Activated CD4-positive, alpha-beta T cell treated with anti-CD3 and anti-CD28 coated beads, Interleukin-2, amount 10 ng/mL, durations not matched to agents 7 days and 5 days (primary cell): ENCODE measurements around the gene RIPK1. TPM values are rescaled to one million over a fixed set of nuclear protein-coding genes. Genes with fewer than 3 reads are reported as not detected.
"Not testable (repeated sequence)": the region's sequence is repeated elsewhere in the genome, so short reads cannot be mapped to it uniquely, and the experiment has no call there.

ENCODE experiments used
- CTCF ChIA-PET: fragments of 350-600 bp; sonication (Branson Sonifier 250); formaldehyde crosslinking; loops from one replicate; lab custom pipeline; 2021; ENCODE audit warnings: antibody characterized with exemption; lab: Charles Lee
- POLR2A ChIA-PET: fragments of 350-600 bp; sonication (Branson Sonifier 250); formaldehyde crosslinking; loops from one replicate; lab custom pipeline; 2021; ENCODE audit warnings: antibody characterized with exemption; lab: Charles Lee
- DNase-seq: peaks from one replicate; pipeline ENCODE4 v3.0.0-alpha.2; 2020
- H3K27ac Mint-ChIP-seq: one replicate; pipeline ENCODE4 v1.8.0; 2021; ENCODE audit warnings: mild to moderate bottlenecking, moderate library complexity, mixed read lengths
- H3K27me3 Mint-ChIP-seq: one replicate; pipeline ENCODE4 v1.8.0; 2021; ENCODE audit warnings: mixed read lengths
- H3K36me3 Mint-ChIP-seq: one replicate; pipeline ENCODE4 v1.8.0; 2021; ENCODE audit warnings: low read depth, mixed read lengths
- H3K4me1 Mint-ChIP-seq: one replicate; pipeline ENCODE4 v1.8.0; 2021; ENCODE audit warnings: mixed read lengths
- H3K4me3 Mint-ChIP-seq: one replicate; pipeline ENCODE4 v1.8.0; 2021; ENCODE audit warnings: mild to moderate bottlenecking, moderate library complexity, mixed read lengths
- H3K9me3 Mint-ChIP-seq: one replicate; pipeline ENCODE4 v1.8.0; 2021; ENCODE audit warnings: mixed read lengths
- total RNA-seq, 2 experiments: library from RNA; stranded (reverse); gene quantifications; one replicate each; pipeline ENCODE4 v1.2.3, GENCODE V29; 2021

The RIPK1 gene
- total RNA-seq, 2 experiments from 2014 or later = 35.8 to 38.9 TPM

GRCh38 chr6:3072798-3073197, 4.5 kb downstream of the RIPK1 start:
- H3K27ac Mint-ChIP-seq = no peak overlapping the region
- peaks cover 68% of the 10 kb centered on the region for H3K4me1 Mint-ChIP-seq
- peaks cover 59% of the 10 kb centered on the region for H3K36me3 Mint-ChIP-seq
- no peaks in the 10 kb centered on the region for H3K9me3 Mint-ChIP-seq
- H3K4me3 Mint-ChIP-seq = no peak overlapping the region
- no peak for DNase-seq
- ChIA-PET CTCF (interaction anchor here (1.5 kb wide), 1 partner anchor 17 kb away, joined by 4 read pairs; no protein-coding TSS in a partner anchor), POLR2A (no interaction called here)
- H3K27me3 Mint-ChIP-seq = no peaks in the 10 kb centered on the region

GRCh38 chr6:3073382-3073781, 5.1 kb downstream of the RIPK1 start:
- peaks cover 66% of the 10 kb centered on the region for H3K4me1 Mint-ChIP-seq
- no peak overlapping the region for H3K27ac Mint-ChIP-seq
- H3K27me3 Mint-ChIP-seq = no peaks in the 10 kb centered on the region
- no peaks in the 10 kb centered on the region for H3K9me3 Mint-ChIP-seq
- ChIA-PET CTCF (interaction anchor here (1.5 to 2.3 kb wide), 2 partner anchors 16 to 308 kb away, joined by 4 to 6 read pairs; partner anchors contain the start of gene WRNIP1), POLR2A (no interaction called here)
- H3K36me3 Mint-ChIP-seq = peaks cover 61% of the 10 kb centered on the region
- no peak overlapping the region for H3K4me3 Mint-ChIP-seq
- DNase-seq = no peak

DNA sequence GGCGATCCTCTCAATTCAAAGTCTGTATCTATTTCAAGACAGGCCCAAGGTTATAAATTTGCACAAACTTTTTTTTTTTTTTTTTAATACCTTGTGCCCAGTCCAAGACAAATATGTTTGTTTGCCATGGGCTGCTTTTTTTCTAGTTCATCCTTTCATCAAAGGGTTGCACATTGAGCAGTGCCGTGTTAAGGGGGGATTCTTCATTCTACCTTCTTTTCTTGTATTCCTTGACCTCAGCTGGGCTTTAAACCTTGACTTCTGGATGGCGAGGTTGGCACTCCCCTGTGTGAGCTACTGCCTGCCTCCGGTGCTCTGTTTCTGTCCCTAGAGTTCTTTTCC, 7.4 kb downstream of the RIPK1 start:
- ChIA-PET CTCF (interaction anchor here (0.6 to 2.3 kb wide), 5 partner anchors 28 to 1347 kb away, joined by 3 to 6 read pairs (median 3); partner anchors contain the start of genes NQO2 and WRNIP1), POLR2A (no interaction called here)
- Mint-ChIP-seq H3K4me3 (peak overlapping the region; percentile 59), H3K27me3 (no peaks in the 10 kb centered on the region), H3K4me1 (peaks cover 52% of the 10 kb centered on the region), H3K36me3 (peaks cover 59% of the 10 kb centered on the region), H3K27ac (peak overlapping the region; percentile 87), H3K9me3 (no peaks in the 10 kb centered on the region)
- no peak for DNase-seq

- Mint-ChIP-seq H3K4me3 (no peak overlapping the region), H3K36me3 (peaks cover 59% of the 10 kb centered on the region), H3K27me3 (no peaks in the 10 kb centered on the region), H3K4me1 (peaks cover 48% of the 10 kb centered on the region), H3K9me3 (no peaks in the 10 kb centered on the region), H3K27ac (peak overlapping the region; percentile 87)
- no peak for DNase-seq
- CTCF ChIA-PET = interaction anchor here (1.1 to 1.5 kb wide), 2 partner anchors 10 to 31 kb away, joined by 4 to 6 read pairs; no protein-coding TSS in a partner anchor
- POLR2A ChIA-PET = no interaction called here
These were observed 8.0 kb downstream of the RIPK1 start for GRCh38 chr6:3076320-3076719.

DNA sequence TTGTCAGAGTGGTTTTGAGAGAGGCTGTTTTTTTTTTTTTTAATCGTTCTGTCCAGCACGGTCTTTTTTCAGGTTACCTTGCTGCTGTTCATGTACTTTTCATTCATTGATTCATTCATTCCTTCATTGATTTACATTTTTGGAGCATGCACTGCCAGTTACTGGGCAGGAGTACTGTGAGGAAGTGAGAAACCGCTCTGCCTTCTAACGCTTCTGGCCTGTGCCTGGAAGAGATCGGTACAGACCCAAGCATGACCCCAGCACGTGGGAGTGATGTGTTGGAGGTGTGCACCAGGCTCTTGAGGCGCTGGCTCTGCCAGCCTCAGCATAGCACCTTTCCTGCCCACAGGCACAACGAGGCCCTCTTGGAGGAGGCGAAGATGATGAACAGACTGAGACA, 9.1 kb downstream of the RIPK1 start:
- ChIA-PET CTCF (interaction anchor here (1.3 kb wide), 1 partner anchor 32 kb away, joined by 3 read pairs; no protein-coding TSS in a partner anchor), POLR2A (no interaction called here)
- Mint-ChIP-seq H3K27me3 (no peaks in the 10 kb centered on the region), H3K9me3 (no peaks in the 10 kb centered on the region), H3K4me1 (peaks cover 40% of the 10 kb centered on the region), H3K27ac (peak overlapping the region; percentile 75), H3K4me3 (no peak overlapping the region), H3K36me3 (peaks cover 62% of the 10 kb centered on the region)
- no peak for DNase-seq

- Mint-ChIP-seq H3K4me1 (peaks cover 30% of the 10 kb centered on the region), H3K36me3 (peaks cover 67% of the 10 kb centered on the region)
- H3K27ac Mint-ChIP-seq, H3K9me3 Mint-ChIP-seq, H3K4me3 Mint-ChIP-seq, DNase-seq, H3K27me3 Mint-ChIP-seq, POLR2A ChIA-PET: not testable (repeated sequence)
- CTCF ChIA-PET = interaction anchor here (0.6 to 1.3 kb wide), 2 partner anchors 30 to 1500 kb away, joined by 3 read pairs; no protein-coding TSS in a partner anchor
These were observed 10.7 kb downstream of the RIPK1 start for GRCh38 chr6:3078952-3079351.

GRCh38 chr6:3079682-3080081, 11.4 kb downstream of the RIPK1 start:
- Mint-ChIP-seq H3K27me3 (no peaks in the 10 kb centered on the region), H3K36me3 (peaks cover 70% of the 10 kb centered on the region), H3K4me3 (no peak overlapping the region), H3K27ac (no peak overlapping the region), H3K4me1 (peaks cover 24% of the 10 kb centered on the region), H3K9me3 (no peaks in the 10 kb centered on the region)
- ChIA-PET POLR2A (no interaction called here), CTCF (interaction anchor here (0.9 kb wide), 1 partner anchor 102 kb away, joined by 3 read pairs; no protein-coding TSS in a partner anchor)
- DNase-seq = no peak

DNA sequence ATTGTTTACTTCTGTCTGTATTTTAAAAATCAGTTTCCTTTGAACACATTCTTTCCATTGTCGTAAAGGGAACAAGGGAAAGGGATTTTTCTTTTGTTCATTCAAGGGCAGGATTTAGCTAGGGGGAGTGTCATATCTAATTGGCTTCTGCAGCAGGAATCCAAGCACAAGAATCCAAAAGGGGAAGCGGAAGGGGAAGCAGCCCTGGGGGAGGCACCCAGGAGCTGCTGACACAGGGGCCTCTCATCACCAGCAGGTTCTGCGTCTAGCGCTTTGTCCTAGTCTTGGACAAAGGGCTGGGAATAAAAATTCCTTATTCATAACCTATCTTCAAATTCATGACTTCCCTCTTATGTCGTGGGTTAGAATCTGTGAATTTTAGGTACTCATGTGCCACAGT, 13.7 kb downstream of the RIPK1 start:
- peaks cover 7% of the 10 kb centered on the region for H3K4me1 Mint-ChIP-seq
- no peaks in the 10 kb centered on the region for H3K27me3 Mint-ChIP-seq
- CTCF ChIA-PET = interaction anchor here (0.6 to 1.0 kb wide), 2 partner anchors 18 kb away, joined by 3 read pairs; no protein-coding TSS in a partner anchor
- H3K36me3 Mint-ChIP-seq = peaks cover 78% of the 10 kb centered on the region
- H3K4me3 Mint-ChIP-seq = no peak overlapping the region
- POLR2A ChIA-PET = interaction anchor here (0.6 kb wide), 1 partner anchor 28 kb away, joined by 6 read pairs; no protein-coding TSS in a partner anchor
- DNase-seq = no peak
- H3K9me3 Mint-ChIP-seq = no peaks in the 10 kb centered on the region
- H3K27ac Mint-ChIP-seq = peak overlapping the region; percentile 6

- DNase-seq = no peak
- ChIA-PET CTCF (no interaction called here), POLR2A (no interaction called here)
- Mint-ChIP-seq H3K9me3 (no peaks in the 10 kb centered on the region), H3K27me3 (no peaks in the 10 kb centered on the region), H3K27ac (no peak overlapping the region), H3K36me3 (peaks cover 80% of the 10 kb centered on the region), H3K4me1 (peaks cover 12% of the 10 kb centered on the region), H3K4me3 (no peak overlapping the region)
These were observed 16.8 kb downstream of the RIPK1 start for GRCh38 chr6:3085074-3085473.

DNA sequence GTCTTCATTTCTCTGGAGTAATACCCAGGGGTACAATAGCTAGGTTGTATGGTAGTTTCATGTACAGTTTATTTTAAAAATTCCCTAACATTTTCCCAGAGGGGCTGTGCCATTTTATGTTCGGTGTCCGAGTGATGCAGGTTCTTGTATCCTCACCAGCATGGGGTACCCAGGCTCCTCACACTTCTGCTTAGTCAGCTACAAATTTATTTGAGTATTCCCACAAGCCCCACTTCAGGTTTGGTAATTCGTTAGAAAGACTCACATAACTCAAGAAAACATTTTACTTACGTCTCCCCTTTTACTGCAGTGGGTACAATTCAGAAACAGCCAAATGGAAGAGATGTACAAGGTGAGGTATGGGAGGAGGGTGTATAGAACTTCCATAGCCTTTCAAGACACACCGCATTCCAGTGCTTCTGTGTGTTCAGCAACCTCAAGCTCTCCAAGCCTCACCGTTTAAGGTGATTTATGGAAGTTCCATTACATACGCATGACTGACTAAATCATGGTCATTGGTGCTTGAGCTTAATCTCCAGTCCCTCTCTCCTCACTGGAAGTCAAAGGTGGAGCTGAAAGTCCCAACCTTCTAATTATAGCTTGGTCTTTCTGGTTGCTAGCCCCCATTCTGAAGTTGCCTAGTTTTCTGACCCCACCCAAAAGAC, 18.1 kb downstream of the RIPK1 start:
- DNase-seq = no peak
- H3K4me1 Mint-ChIP-seq = peaks cover 12% of the 10 kb centered on the region
- no peak overlapping the region for H3K4me3 Mint-ChIP-seq
- H3K27me3 Mint-ChIP-seq = no peaks in the 10 kb centered on the region
- H3K27ac Mint-ChIP-seq = no peak overlapping the region
- peaks cover 3% of the 10 kb centered on the region for H3K9me3 Mint-ChIP-seq
- H3K36me3 Mint-ChIP-seq = peaks cover 75% of the 10 kb centered on the region
- POLR2A ChIA-PET = no interaction called here
- CTCF ChIA-PET = interaction anchor here (1.0 to 1.4 kb wide), 3 partner anchors 12 to 23 kb away, joined by 3 read pairs; no protein-coding TSS in a partner anchor

DNA sequence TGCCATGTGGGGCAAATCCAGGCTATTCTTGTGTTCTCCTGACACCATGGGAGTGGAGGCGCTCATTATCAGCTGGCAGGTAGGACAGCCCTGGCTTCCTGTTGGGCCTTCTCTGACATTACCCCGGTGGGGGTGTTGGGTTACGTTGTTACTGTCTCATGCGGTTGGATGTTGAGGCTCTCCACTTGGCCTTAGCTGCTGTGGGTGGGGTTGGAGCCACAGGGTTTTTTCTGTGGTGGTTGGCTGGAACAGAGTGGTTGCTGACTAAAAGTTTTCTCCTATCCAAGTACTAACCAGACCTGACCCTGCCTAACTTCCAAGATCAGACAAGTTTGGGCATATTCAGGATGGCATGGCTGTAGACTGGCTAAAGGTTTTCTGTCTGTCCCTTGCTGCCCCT, 20.2 kb downstream of the RIPK1 start:
- H3K27me3 Mint-ChIP-seq = no peaks in the 10 kb centered on the region
- peaks cover 3% of the 10 kb centered on the region for H3K9me3 Mint-ChIP-seq
- peaks cover 12% of the 10 kb centered on the region for H3K4me1 Mint-ChIP-seq
- H3K4me3 Mint-ChIP-seq = no peak overlapping the region
- ChIA-PET POLR2A (no interaction called here), CTCF (no interaction called here)
- no peak overlapping the region for H3K27ac Mint-ChIP-seq
- peaks cover 61% of the 10 kb centered on the region for H3K36me3 Mint-ChIP-seq
- no peak for DNase-seq

DNA sequence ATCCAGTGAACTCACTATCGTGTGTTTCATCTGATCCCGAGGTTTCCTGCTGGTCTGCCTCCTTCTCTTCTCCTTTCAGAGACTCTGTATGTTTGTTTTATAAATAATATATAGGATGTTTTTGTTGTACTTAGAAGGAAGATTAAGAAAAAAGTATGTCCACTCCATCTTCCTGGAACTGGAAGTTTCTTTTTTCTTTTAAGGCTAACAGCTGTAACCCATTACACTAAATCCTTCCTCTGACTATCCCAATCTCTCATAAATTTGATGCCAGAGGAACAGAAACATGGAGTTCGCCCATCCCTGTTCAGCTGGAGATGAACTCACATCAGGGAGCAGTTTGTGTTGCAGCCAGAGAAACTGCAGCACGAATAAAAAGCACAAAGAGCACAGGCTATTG, 20.7 kb downstream of the RIPK1 start:
- Mint-ChIP-seq H3K4me1 (peaks cover 12% of the 10 kb centered on the region), H3K36me3 (peaks cover 57% of the 10 kb centered on the region), H3K27ac (no peak overlapping the region), H3K9me3 (peaks cover 3% of the 10 kb centered on the region), H3K27me3 (no peaks in the 10 kb centered on the region), H3K4me3 (no peak overlapping the region)
- ChIA-PET CTCF (interaction anchor here (0.9 kb wide), 1 partner anchor 16 kb away, joined by 4 read pairs; no protein-coding TSS in a partner anchor), POLR2A (no interaction called here)
- DNase-seq = no peak

GRCh38 chr6:3090013-3090412, 21.7 kb downstream of the RIPK1 start:
- H3K36me3 Mint-ChIP-seq = peaks cover 53% of the 10 kb centered on the region
- H3K27me3 Mint-ChIP-seq = no peaks in the 10 kb centered on the region
- H3K4me1 Mint-ChIP-seq = peaks cover 13% of the 10 kb centered on the region
- no peak overlapping the region for H3K4me3 Mint-ChIP-seq
- ChIA-PET POLR2A (no interaction called here), CTCF (no interaction called here)
- no peak overlapping the region for H3K27ac Mint-ChIP-seq
- peaks cover 3% of the 10 kb centered on the region for H3K9me3 Mint-ChIP-seq
- no peak for DNase-seq
